Testis (tissue), 3 donors: Measurements from ENCODE around the gene MCF2L. TPM values are rescaled to one million over a fixed set of nuclear protein-coding genes. Genes with fewer than 3 reads are reported as not detected.

Source experiments
- DNase-seq: peaks from one replicate; pipeline ENCODE4 v3.0.0-alpha.2; 2019
- H3K27ac ChIP-seq, 2 donors: fragments of 200-600 bp; sonication (generic); one replicate each; pipeline ENCODE4 v1.5.1; 2019
- H3K27me3 ChIP-seq: fragments of 200-600 bp; sonication (generic); one replicate; pipeline ENCODE4 v1.5.1; 2019
- H3K36me3 ChIP-seq: fragments of 200-600 bp; sonication (generic); one replicate; pipeline ENCODE4 v1.5.1; 2017; ENCODE audit warnings: low read depth; ENCODE audit errors: missing control alignments
- H3K4me1 ChIP-seq: fragments of 200-600 bp; sonication (generic); one replicate; pipeline ENCODE4 v1.5.1; 2019
- H3K4me3 ChIP-seq, 2 donors: fragments of 200-600 bp; sonication (generic); one replicate each; pipeline ENCODE4 v1.5.1; 2017 to 2019
- H3K9me3 ChIP-seq: fragments of 200-600 bp; sonication (generic); one replicate; pipeline ENCODE4 v1.5.1; 2017
- CTCF ChIP-seq, 3 experiments: fragments of 450-650 bp in 2 of 3; fragments of 200-600 bp in 1 of 3; sonication (generic) in 1 of 3; IDR thresholded peaks; one replicate each; pipeline ENCODE4 v1.5.1; 2016 to 2019; ENCODE audit warnings: antibody characterized with exemption in 3 of 3, mild to moderate bottlenecking in 2 of 3, moderate library complexity in 1 of 3
- POLR2A ChIP-seq: fragments of 450-650 bp; IDR thresholded peaks from one replicate; pipeline ENCODE4 v1.6.1; 2017; ENCODE audit warnings: antibody characterized with exemption, mild to moderate bottlenecking, moderate library complexity
- WGBS, 2 donors: methylation state at CpG; one replicate each; pipeline ENCODE4 v1.1.5; 2018; 5-methylcytosine and 5-hydroxymethylcytosine counted together
- intact Hi-C: fragments of 100-400 bp; cut with DNase I; formaldehyde crosslinking; loops from one replicate; pipeline ENCODE4 v1.15.1; 2023; ENCODE audit warnings: low total_unique reads
- polyA plus RNA-seq: library from polyadenylated mRNA; stranded (reverse); fragments of 350-450 nt; fragmentation: Illumina TruSeq; extraction: RNeasy Lipid Tissue Mini Kit (QIAGEN cat#74804); gene quantifications from one replicate; pipeline ENCODE4 v1.2.3, GENCODE V29; 2014; ENCODE audit warnings: low read depth, low replicate concordance; ENCODE audit not compliant: insufficient read depth
- total RNA-seq, 2 donors: library from RNA; depleted of rRNA; stranded (reverse); fragments of >200 nt; gene quantifications; one replicate each; pipeline ENCODE4 v1.2.3, GENCODE V29; 2016

MCF2L gene
- total and polyA plus RNA-seq, 3 donors from 2014 or later: 5.0 to 17.6 (median 14.6) TPM

- no peak for DNase-seq
Measured at GRCh38 chr13:113091211-113091771, 122.3 kb downstream of the MCF2L start.

GRCh38 chr13:113091891-113092775 lies 123.1 kb downstream of the MCF2L start:
- H3K27me3 ChIP-seq: no peaks in the 10 kb centered on the region
- no peak overlapping the region for H3K27ac ChIP-seq
- no peaks in the 10 kb centered on the region for H3K4me1 ChIP-seq
- intact Hi-C loops: no loop called here
- H3K4me3 ChIP-seq: no peak overlapping the region
- TF ChIP-seq CTCF (IDR thresholded peaks at IDR 0.05): no peak
- no peak for TF ChIP-seq POLR2A
- H3K9me3 ChIP-seq: no peaks in the 10 kb centered on the region
- DNase-seq: no peak
- no peaks in the 10 kb centered on the region for H3K36me3 ChIP-seq
- 84 to 90% methylated on average over 16 to 33 of the region's 33 CpGs for WGBS, 2 donors

More at GRCh38 chr13:113091211-113091771, 122.3 kb downstream of the MCF2L start:
- Histone ChIP-seq H3K27me3 (no peaks in the 10 kb centered on the region), H3K4me1 (no peaks in the 10 kb centered on the region), H3K36me3 (no peaks in the 10 kb centered on the region), H3K9me3 (no peaks in the 10 kb centered on the region), H3K4me3 (no peak overlapping the region), H3K27ac (no peak overlapping the region)
- WGBS, 2 donors: 87 to 90% methylated on average over 16 to 30 of the region's 30 CpGs
- TF ChIP-seq CTCF (IDR thresholded peaks at IDR 0.05) (no peak), POLR2A (no peak)
- intact Hi-C loops: no loop called here

GRCh38 chr13:113092776-113093579 lies 124.0 kb downstream of the MCF2L start:
- no peaks in the 10 kb centered on the region for H3K27me3 ChIP-seq
- no peaks in the 10 kb centered on the region for H3K4me1 ChIP-seq
- no peak for DNase-seq
- H3K27ac ChIP-seq: no peak overlapping the region
- no peak overlapping the region for H3K4me3 ChIP-seq
- 91 to 96% methylated on average over 18 to 24 of the region's 25 CpGs for WGBS, 2 donors
- no peaks in the 10 kb centered on the region for H3K9me3 ChIP-seq
- H3K36me3 ChIP-seq: no peaks in the 10 kb centered on the region
- intact Hi-C loops: no loop called here
- TF ChIP-seq CTCF (IDR thresholded peaks at IDR 0.05) (no peak), POLR2A (no peak)

GRCh38 chr13:113093580-113094409 lies 124.8 kb downstream of the MCF2L start:
- no peak overlapping the region for H3K27ac ChIP-seq
- intact Hi-C loops: no loop called here
- no peaks in the 10 kb centered on the region for H3K36me3 ChIP-seq
- 81 to 86% methylated on average over 14 to 29 of the region's 29 CpGs for WGBS, 2 donors
- no peaks in the 10 kb centered on the region for H3K9me3 ChIP-seq
- no peak for DNase-seq
- TF ChIP-seq CTCF (IDR thresholded peaks at IDR 0.05) (no peak), POLR2A (no peak)
- H3K4me1 ChIP-seq: no peaks in the 10 kb centered on the region
- H3K27me3 ChIP-seq: no peaks in the 10 kb centered on the region
- H3K4me3 ChIP-seq: no peak overlapping the region
